Activated CD8-positive, alpha-beta T cell treated with anti-CD3 and anti-CD28 coated beads for 36 hours (primary cell): ENCODE results near the gene BCAS4. TPM values are rescaled to one million over a fixed set of nuclear protein-coding genes. Genes with fewer than 3 reads are reported as not detected.

Experiments used
- ATAC-seq: fragments of 200-7000 bp; cut with Tn5 transposase; one replicate; pipeline ENCODE4 v1.10.0; 2021; ENCODE audit warnings: mild to moderate bottlenecking, moderate library complexity
- CTCF ChIA-PET: fragments of 350-600 bp; sonication (Branson Sonifier 250); formaldehyde crosslinking; loops from one replicate; lab custom pipeline; 2021; ENCODE audit warnings: antibody characterized with exemption; lab: Charles Lee
- POLR2A ChIA-PET: fragments of 350-600 bp; sonication (Branson Sonifier 250); formaldehyde crosslinking; loops from one replicate; lab custom pipeline; 2021; ENCODE audit warnings: antibody characterized with exemption; lab: Charles Lee
- DNase-seq: peaks from one replicate; pipeline ENCODE4 v3.0.0-alpha.2; 2020
- H3K27ac Mint-ChIP-seq: one replicate; pipeline ENCODE4 v1.8.0; 2021; ENCODE audit warnings: mild to moderate bottlenecking, mixed read lengths
- H3K27me3 Mint-ChIP-seq: one replicate; pipeline ENCODE4 v1.8.0; 2021; ENCODE audit warnings: mixed read lengths
- H3K36me3 Mint-ChIP-seq: one replicate; pipeline ENCODE4 v1.8.0; 2021; ENCODE audit warnings: low read depth, mixed read lengths
- H3K4me1 Mint-ChIP-seq: one replicate; pipeline ENCODE4 v1.8.0; 2021; ENCODE audit warnings: low read depth, mixed read lengths
- H3K4me3 Mint-ChIP-seq: one replicate; pipeline ENCODE4 v1.8.0; 2021; ENCODE audit warnings: mild to moderate bottlenecking, moderate library complexity, mixed read lengths
- H3K9me3 Mint-ChIP-seq: one replicate; pipeline ENCODE4 v1.8.0; 2021; ENCODE audit warnings: mixed read lengths
- intact Hi-C: fragments of 100-400 bp; cut with micrococcal nuclease; formaldehyde crosslinking; loops from one replicate; pipeline ENCODE4 v1.10.0; 2022
- total RNA-seq, 2 experiments: library from RNA; stranded (reverse); gene quantifications; one replicate each; pipeline ENCODE4 v1.2.3, GENCODE V29; 2021
- TF ChIP-seq, protein P1 (sequence below): fragments of 200-600 bp; IDR thresholded peaks from one replicate; pipeline ENCODE4 v1.8.0; 2022; ENCODE audit warnings: antibody characterized with exemption, mild to moderate bottlenecking

The BCAS4 gene
- total RNA-seq, 2 experiments from 2014 or later = 27.3 to 31.7 TPM

DNA sequence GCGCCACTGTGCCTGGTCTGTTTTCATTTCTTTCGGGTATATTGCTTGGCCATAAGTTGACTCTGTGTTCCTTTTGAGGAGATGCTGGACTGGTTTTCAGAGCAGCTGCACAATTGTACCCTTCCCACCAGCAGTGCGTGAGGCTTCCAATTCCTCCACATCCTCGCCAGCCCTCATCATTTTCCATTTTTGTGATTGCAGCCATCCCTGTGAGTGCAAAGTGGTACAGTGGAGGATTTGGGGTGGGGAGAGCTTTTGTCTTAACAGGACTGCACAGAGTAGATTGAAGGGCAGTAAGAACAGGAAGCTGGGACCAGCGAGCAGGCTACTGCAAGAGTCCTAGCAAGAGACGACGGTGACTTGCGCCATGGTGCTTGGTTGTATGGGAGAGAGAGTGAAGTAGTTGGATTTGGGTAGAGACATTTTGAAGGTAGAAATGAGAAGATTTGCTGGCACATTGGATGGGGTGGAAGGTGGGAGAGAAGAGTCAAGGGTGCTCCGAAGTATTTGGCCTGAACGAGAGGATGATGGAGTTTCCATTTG lies 18.3 kb downstream of the BCAS4 start:
- no peak overlapping the region for H3K4me3 Mint-ChIP-seq
- peaks cover 7% of the 10 kb centered on the region for H3K36me3 Mint-ChIP-seq

DNA sequence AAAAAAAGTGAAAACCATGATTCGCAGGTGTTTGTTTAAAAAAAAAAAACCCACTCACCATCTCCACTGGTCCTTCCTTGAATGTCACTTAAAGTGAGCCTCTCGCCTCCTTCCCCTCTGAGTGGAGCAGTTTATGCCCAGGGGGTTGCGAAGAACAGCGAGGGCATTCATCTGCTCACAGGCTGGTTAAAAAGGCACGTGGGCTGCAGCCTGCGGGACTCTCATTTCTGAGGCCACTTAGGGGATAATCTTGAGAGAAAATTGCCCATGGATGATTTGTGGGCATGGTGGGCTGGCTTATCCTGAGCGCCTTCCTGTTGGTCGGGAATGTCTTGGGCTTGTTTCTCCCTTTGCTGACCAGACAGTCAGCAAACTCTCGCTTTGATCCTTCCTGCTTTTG lies 18.9 kb downstream of the BCAS4 start:
- intact Hi-C loops = no loop called here
- H3K27ac Mint-ChIP-seq = no peak overlapping the region

More for the DNA sequence above, 18.3 kb downstream of the BCAS4 start:
- no peaks in the 10 kb centered on the region for H3K27me3 Mint-ChIP-seq
- no peaks in the 10 kb centered on the region for H3K9me3 Mint-ChIP-seq
- DNase-seq = no peak
- POLR2A ChIA-PET = no interaction called here
- no peak for ATAC-seq
- intact Hi-C loops = no loop called here
- CTCF ChIA-PET = interaction anchor here (1.1 to 10.1 kb wide), 2 partner anchors 22 to 145 kb away, joined by 4 to 112 read pairs; partner anchors contain the start of genes BCAS4, DPM1 and MOCS3
- TF ChIP-seq, protein P1, sequence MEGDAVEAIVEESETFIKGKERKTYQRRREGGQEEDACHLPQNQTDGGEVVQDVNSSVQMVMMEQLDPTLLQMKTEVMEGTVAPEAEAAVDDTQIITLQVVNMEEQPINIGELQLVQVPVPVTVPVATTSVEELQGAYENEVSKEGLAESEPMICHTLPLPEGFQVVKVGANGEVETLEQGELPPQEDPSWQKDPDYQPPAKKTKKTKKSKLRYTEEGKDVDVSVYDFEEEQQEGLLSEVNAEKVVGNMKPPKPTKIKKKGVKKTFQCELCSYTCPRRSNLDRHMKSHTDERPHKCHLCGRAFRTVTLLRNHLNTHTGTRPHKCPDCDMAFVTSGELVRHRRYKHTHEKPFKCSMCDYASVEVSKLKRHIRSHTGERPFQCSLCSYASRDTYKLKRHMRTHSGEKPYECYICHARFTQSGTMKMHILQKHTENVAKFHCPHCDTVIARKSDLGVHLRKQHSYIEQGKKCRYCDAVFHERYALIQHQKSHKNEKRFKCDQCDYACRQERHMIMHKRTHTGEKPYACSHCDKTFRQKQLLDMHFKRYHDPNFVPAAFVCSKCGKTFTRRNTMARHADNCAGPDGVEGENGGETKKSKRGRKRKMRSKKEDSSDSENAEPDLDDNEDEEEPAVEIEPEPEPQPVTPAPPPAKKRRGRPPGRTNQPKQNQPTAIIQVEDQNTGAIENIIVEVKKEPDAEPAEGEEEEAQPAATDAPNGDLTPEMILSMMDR = no peak
- peaks cover 65% of the 10 kb centered on the region for H3K4me1 Mint-ChIP-seq
- H3K27ac Mint-ChIP-seq = peak overlapping the region; percentile 5

DNA sequence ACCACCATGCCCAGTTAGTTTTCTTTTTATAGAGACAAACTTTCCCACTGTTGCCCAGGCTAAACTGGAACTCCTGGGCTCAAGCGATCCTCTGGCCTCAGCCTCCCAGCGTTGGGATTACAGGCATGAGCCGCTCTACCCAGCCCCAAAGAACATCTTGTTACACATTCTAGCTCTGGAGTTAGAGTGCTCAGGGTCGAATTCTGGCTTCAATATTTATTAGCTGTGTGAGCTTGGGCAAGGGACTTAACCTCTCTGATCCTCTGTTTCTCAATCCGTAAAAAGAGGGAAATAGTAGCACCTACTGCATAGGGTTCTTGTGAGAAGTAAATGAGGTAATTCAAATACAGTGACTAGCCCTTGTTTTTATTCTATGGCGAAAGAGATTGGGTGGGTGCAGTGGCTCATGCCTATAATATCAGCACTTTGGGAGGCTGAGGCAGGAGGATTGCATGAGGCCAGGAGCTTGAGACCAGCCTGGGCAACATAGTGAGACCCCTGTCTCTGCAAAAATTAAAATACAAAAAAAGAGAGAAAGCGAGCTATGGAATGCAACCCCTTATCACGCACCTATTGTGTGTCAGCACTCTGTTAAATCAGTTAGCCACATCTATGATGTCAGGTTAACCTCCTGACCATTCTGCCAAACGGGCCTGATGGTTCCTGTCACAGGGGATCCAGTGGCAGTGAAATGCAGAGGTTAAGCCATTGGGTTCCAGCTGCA lies 19.7 kb downstream of the BCAS4 start:
- H3K4me3 Mint-ChIP-seq = peak overlapping the region; percentile 69
- TF ChIP-seq, protein P1 = no peak
- H3K27me3 Mint-ChIP-seq = no peaks in the 10 kb centered on the region
- ATAC-seq = no peak
- ChIA-PET POLR2A (interaction anchor here (0.5 to 6.0 kb wide), 7 partner anchors 9 to 144 kb away, joined by 3 to 25 read pairs (median 4); partner anchors contain the start of genes ADNP, BCAS4, DPM1 and MOCS3), CTCF (interaction anchor here (1.2 to 10.1 kb wide), 3 partner anchors 10 to 115 kb away, joined by 3 to 112 read pairs (median 3); partner anchors contain the start of gene BCAS4)
- intact Hi-C loops = loop anchor here (5.0 kb wide), 1 partner anchor 113 kb away; no protein-coding TSS in a partner anchor
- H3K4me1 Mint-ChIP-seq = peaks cover 65% of the 10 kb centered on the region
- peak overlapping the region; percentile 90 for H3K27ac Mint-ChIP-seq
- no peaks in the 10 kb centered on the region for H3K9me3 Mint-ChIP-seq
- peaks cover 12% of the 10 kb centered on the region for H3K36me3 Mint-ChIP-seq
- DNase-seq = peak; percentile 22

More for the DNA sequence above, 18.9 kb downstream of the BCAS4 start:
- DNase-seq (no peak), ATAC-seq (no peak)
- H3K36me3 Mint-ChIP-seq = peaks cover 10% of the 10 kb centered on the region
- peaks cover 66% of the 10 kb centered on the region for H3K4me1 Mint-ChIP-seq
- ChIA-PET CTCF (interaction anchor here (1.2 to 10.1 kb wide), 3 partner anchors 11 to 115 kb away, joined by 3 to 112 read pairs (median 3); partner anchors contain the start of gene BCAS4), POLR2A (interaction anchor here (1.1 to 6.0 kb wide), 3 partner anchors 8 to 145 kb away, joined by 4 to 25 read pairs (median 6); partner anchors contain the start of genes BCAS4, DPM1 and MOCS3)
- H3K27me3 Mint-ChIP-seq = no peaks in the 10 kb centered on the region
- TF ChIP-seq, protein P1 = no peak
- H3K9me3 Mint-ChIP-seq = no peaks in the 10 kb centered on the region
- no peak overlapping the region for H3K4me3 Mint-ChIP-seq

DNA sequence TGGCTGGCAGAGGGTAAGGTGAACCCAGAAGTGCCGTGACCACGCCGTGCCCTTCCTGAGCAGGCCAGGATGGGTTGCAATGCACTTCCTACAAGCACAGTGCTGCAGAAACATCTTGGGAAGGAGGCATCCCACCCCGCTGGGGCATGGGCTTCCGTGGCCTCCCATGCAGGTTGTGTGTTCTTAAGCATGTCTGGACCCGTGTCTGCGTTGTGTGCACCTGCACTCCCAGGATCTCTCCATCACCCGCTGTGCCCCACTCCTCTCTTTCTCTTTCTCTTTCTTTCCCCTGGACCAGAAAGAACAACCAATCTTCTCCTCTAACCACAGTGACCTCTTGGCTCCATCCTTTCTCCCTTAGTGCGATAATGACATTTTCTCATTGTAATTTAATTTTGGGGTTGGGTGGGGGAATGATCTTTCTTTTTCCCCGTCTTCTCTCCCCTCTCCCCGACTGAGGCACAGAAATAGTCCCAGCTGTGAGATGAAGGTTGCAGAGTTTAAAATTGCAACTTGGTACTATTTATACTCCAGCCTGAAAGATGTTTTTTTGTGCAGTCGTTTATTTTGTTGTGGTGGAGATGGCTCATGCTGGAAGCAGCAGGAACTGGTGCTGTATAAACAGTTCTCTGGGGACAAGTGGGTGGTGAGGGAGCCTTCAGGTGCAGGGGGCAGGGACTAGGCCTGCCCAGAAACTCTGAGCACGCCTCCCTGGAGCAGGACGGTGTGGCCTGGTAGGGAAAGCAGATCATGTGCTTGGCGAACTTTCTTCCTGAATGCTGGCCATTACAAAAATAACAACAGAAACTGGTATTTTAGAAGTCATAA lies 20.5 kb downstream of the BCAS4 start:
- H3K36me3 Mint-ChIP-seq = peaks cover 16% of the 10 kb centered on the region
- no peaks in the 10 kb centered on the region for H3K9me3 Mint-ChIP-seq
- no peaks in the 10 kb centered on the region for H3K27me3 Mint-ChIP-seq
- H3K4me3 Mint-ChIP-seq = peak overlapping the region; percentile 69
- peak; percentile 45 for DNase-seq
- TF ChIP-seq, protein P1 = no peak
- CTCF ChIA-PET = interaction anchor here (1.2 to 10.1 kb wide), 3 partner anchors 9 to 114 kb away, joined by 3 to 112 read pairs (median 3); partner anchors contain the start of gene BCAS4
- POLR2A ChIA-PET = interaction anchor here (0.5 to 6.0 kb wide), 6 partner anchors 9 to 141 kb away, joined by 3 to 25 read pairs (median 4); partner anchors contain the start of genes ADNP and BCAS4
- H3K4me1 Mint-ChIP-seq = peaks cover 64% of the 10 kb centered on the region
- peak; percentile 38 for ATAC-seq
- H3K27ac Mint-ChIP-seq = peak overlapping the region; percentile 90
- intact Hi-C loops = loop anchor here (5.0 kb wide), 1 partner anchor 112 kb away; no protein-coding TSS in a partner anchor
